Upper lobe of right lung (tissue), 1 donor: ENCODE results near the gene LLGL2. TPM values are rescaled to one million over a fixed set of nuclear protein-coding genes. Genes with fewer than 3 reads are reported as not detected.
"Not testable (repeated sequence)": the region's sequence is repeated elsewhere in the genome, so short reads cannot be mapped to it uniquely, and the experiment has no call there.

Experiments used
- ATAC-seq: fragments of 200-7000 bp; cut with Tn5 transposase; one replicate; pipeline ENCODE4 v1.9.1; 2020; ENCODE audit warnings: mild to moderate bottlenecking, moderate library complexity
- DNase-seq: peaks from one replicate; pipeline ENCODE4 v3.0.0-alpha.2; 2020
- H3K27ac ChIP-seq: fragments of 200-600 bp; one replicate; pipeline ENCODE4 v1.8.0; 2022
- H3K27me3 ChIP-seq: fragments of 200-600 bp; one replicate; pipeline ENCODE4 v1.8.0; 2022; ENCODE audit warnings: mild to moderate bottlenecking
- H3K36me3 ChIP-seq: fragments of 200-600 bp; one replicate; pipeline ENCODE4 v1.8.0; 2022
- H3K4me1 ChIP-seq: fragments of 200-600 bp; one replicate; pipeline ENCODE4 v1.8.0; 2022
- H3K4me3 ChIP-seq: fragments of 200-600 bp; one replicate; pipeline ENCODE4 v1.8.0; 2022; ENCODE audit warnings: mild to moderate bottlenecking
- H3K9me3 ChIP-seq: fragments of 200-600 bp; one replicate; pipeline ENCODE4 v1.8.0; 2022
- intact Hi-C: fragments of 100-400 bp; cut with DNase I; formaldehyde crosslinking; loops from one replicate; pipeline ENCODE4 v1.11.0; 2022
- total RNA-seq: library from RNA; stranded (reverse); fragmentation: NEBNext Ultra II Directional; extraction: Animal tissue kit (Norgen Biotek cat#: 25700); gene quantifications from one replicate; pipeline ENCODE4 v1.2.1, GENCODE V29; 2021
- TF ChIP-seq, protein P1 (sequence below): fragments of 200-600 bp; IDR thresholded peaks from one replicate; pipeline ENCODE4 v1.8.0; 2022; ENCODE audit warnings: antibody characterized with exemption
- donor health status: DM: no; HTN: yes; CAD: no; lungs with severe emphysema.

Gene LLGL2
- total RNA-seq, 1 donor from 2014 or later = 133 TPM

- Histone ChIP-seq H3K9me3 (no peaks in the 10 kb centered on the region), H3K27me3 (no peaks in the 10 kb centered on the region), H3K4me3 (peak overlapping the region; percentile 74), H3K36me3 (no peaks in the 10 kb centered on the region), H3K4me1 (peaks cover 15% of the 10 kb centered on the region), H3K27ac (peak overlapping the region; percentile 96)
- ATAC-seq = no peak
- intact Hi-C loops = no loop called here
- DNase-seq = no peak
- TF ChIP-seq, protein P1, sequence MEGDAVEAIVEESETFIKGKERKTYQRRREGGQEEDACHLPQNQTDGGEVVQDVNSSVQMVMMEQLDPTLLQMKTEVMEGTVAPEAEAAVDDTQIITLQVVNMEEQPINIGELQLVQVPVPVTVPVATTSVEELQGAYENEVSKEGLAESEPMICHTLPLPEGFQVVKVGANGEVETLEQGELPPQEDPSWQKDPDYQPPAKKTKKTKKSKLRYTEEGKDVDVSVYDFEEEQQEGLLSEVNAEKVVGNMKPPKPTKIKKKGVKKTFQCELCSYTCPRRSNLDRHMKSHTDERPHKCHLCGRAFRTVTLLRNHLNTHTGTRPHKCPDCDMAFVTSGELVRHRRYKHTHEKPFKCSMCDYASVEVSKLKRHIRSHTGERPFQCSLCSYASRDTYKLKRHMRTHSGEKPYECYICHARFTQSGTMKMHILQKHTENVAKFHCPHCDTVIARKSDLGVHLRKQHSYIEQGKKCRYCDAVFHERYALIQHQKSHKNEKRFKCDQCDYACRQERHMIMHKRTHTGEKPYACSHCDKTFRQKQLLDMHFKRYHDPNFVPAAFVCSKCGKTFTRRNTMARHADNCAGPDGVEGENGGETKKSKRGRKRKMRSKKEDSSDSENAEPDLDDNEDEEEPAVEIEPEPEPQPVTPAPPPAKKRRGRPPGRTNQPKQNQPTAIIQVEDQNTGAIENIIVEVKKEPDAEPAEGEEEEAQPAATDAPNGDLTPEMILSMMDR = no peak
These were observed 64.8 kb downstream of the LLGL2 start for GRCh38 chr17:75590314-75590761.

GRCh38 chr17:75590849-75591721, 65.6 kb downstream of the LLGL2 start:
- no peaks in the 10 kb centered on the region for H3K27me3 ChIP-seq
- ATAC-seq (no peak), DNase-seq (no peak)
- no peak overlapping the region for H3K27ac ChIP-seq
- peaks cover 15% of the 10 kb centered on the region for H3K4me1 ChIP-seq
- H3K4me3 ChIP-seq = no peak overlapping the region
- H3K36me3 ChIP-seq = no peaks in the 10 kb centered on the region
- TF ChIP-seq, protein P1 = no peak
- H3K9me3 ChIP-seq = no peaks in the 10 kb centered on the region
- intact Hi-C loops = no loop called here

- ATAC-seq (no peak), DNase-seq (no peak)
- intact Hi-C loops = no loop called here
These were observed 66.3 kb downstream of the LLGL2 start for GRCh38 chr17:75591722-75592302.

GRCh38 chr17:75592348-75593020, 67.0 kb downstream of the LLGL2 start:
- no peaks in the 10 kb centered on the region for H3K27me3 ChIP-seq
- TF ChIP-seq, protein P1 = no peak
- H3K9me3 ChIP-seq = no peaks in the 10 kb centered on the region
- intact Hi-C loops = no loop called here
- H3K4me3 ChIP-seq = no peak overlapping the region
- H3K36me3 ChIP-seq = no peaks in the 10 kb centered on the region
- DNase-seq (peak; percentile 64), ATAC-seq (no peak)
- H3K27ac ChIP-seq = no peak overlapping the region
- peaks cover 9% of the 10 kb centered on the region for H3K4me1 ChIP-seq

More at GRCh38 chr17:75591722-75592302, 66.3 kb downstream of the LLGL2 start:
- H3K27me3 ChIP-seq = no peaks in the 10 kb centered on the region
- peaks cover 15% of the 10 kb centered on the region for H3K4me1 ChIP-seq
- no peaks in the 10 kb centered on the region for H3K36me3 ChIP-seq
- TF ChIP-seq, protein P1 = no peak
- no peak overlapping the region for H3K27ac ChIP-seq
- H3K9me3 ChIP-seq = no peaks in the 10 kb centered on the region
- no peak overlapping the region for H3K4me3 ChIP-seq

- H3K27ac ChIP-seq, H3K9me3 ChIP-seq, ATAC-seq, DNase-seq, H3K4me1 ChIP-seq, intact Hi-C loops, H3K4me3 ChIP-seq, H3K36me3 ChIP-seq, H3K27me3 ChIP-seq: not testable (repeated sequence)
These were observed 67.9 kb downstream of the LLGL2 start for GRCh38 chr17:75593430-75593829.
